Body of pancreas (tissue), 4 donors: ENCODE measurements around the gene MMP23B.

ENCODE experiments used
- CTCF ChIP-seq, 7 experiments: fragments of 450-650 bp in 4 of 7; fragments of 200-600 bp in 3 of 7; sonication (generic) in 3 of 7; IDR thresholded peaks; one replicate each; pipeline ENCODE4 v1.5.1; 2016 to 2019; ENCODE audit warnings: antibody characterized with exemption in 7 of 7
- POLR2A ChIP-seq, 3 donors: fragments of 450-650 bp; IDR thresholded peaks; one replicate each; pipeline ENCODE4 v1.6.1; 2016; ENCODE audit warnings: antibody characterized with exemption in 3 of 3, mild to moderate bottlenecking in 2 of 3

GRCh38 chr1:1598051-1598719, 33.8 kb upstream of the MMP23B start:
- no peak for TF ChIP-seq CTCF (IDR thresholded peaks at IDR 0.05)
- no peak for TF ChIP-seq POLR2A (IDR thresholded peaks at IDR 0.05)
